Lower leg skin (tissue), 3 donors: Measurements from ENCODE around the gene TFCP2.

Source experiments
- CTCF ChIP-seq, 3 donors: fragments of 450-650 bp; IDR thresholded peaks; one replicate each; pipeline ENCODE4 v1.5.1; 2016; ENCODE audit warnings: antibody characterized with exemption in 3 of 3, mild to moderate bottlenecking in 3 of 3, moderate library complexity in 2 of 3
- POLR2A ChIP-seq, 2 donors: fragments of 450-650 bp; IDR thresholded peaks; one replicate each; pipeline ENCODE4 v1.6.1; 2016 to 2017; ENCODE audit warnings: antibody characterized with exemption in 2 of 2, mild to moderate bottlenecking in 1 of 2, moderate library complexity in 1 of 2

DNA sequence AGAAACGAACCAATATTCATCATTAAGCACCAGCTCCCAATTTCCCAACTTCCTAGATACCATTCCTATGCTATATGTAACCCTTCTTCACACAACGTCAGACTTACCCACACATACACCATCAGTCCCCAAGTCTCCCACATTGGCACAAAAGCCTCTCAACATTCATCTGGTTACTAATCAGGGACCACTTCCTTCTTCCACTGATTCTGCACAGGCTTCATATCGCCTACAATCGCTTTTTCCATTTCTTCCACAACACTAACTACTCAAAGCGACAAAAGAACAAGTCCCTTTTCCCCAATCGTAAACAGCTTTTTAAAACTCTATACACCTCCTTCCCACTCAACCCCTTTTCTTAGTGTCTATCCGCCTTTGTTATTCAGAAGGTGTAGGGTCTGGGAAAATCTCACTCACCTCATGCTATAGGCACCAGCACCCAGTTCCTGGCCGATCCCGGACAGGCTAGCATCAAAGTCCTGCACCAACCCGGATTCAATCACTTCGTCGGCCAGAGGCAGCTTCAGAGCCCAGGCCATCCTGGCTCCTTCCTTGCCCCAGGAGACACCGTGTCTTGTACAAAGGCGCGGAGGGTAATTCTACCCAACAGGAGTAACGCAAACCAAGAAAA lies 936 bp downstream of the TFCP2 start:
- TF ChIP-seq POLR2A (IDR thresholded peaks at IDR 0.05) (no peak), CTCF (IDR thresholded peaks at IDR 0.05) (no peak)
